Naive thymus-derived CD4-positive, alpha-beta T cell (primary cell): Measurements from ENCODE around the gene IFNL3. TPM values are rescaled to one million over a fixed set of nuclear protein-coding genes. Genes with fewer than 3 reads are reported as not detected.

Source experiments
- ATAC-seq: fragments of 150-1000 bp; cut with Tn5 transposase; 2 replicates; pipeline ENCODE4 v1.10.0; 2021; ENCODE audit warnings: mild to moderate bottlenecking, moderate library complexity
- CTCF ChIA-PET: fragments of 350-600 bp; sonication (Branson Sonifier 250); formaldehyde crosslinking; loops from one replicate; lab custom pipeline; 2021; ENCODE audit warnings: antibody characterized with exemption; lab: Charles Lee
- POLR2A ChIA-PET: fragments of 350-600 bp; sonication (Branson Sonifier 250); formaldehyde crosslinking; loops from one replicate; lab custom pipeline; 2021; ENCODE audit warnings: antibody characterized with exemption, inconsistent platforms; lab: Charles Lee
- DNase-seq, 9 donors: peaks; one replicate each; pipeline versions ENCODE4 v3.0.0 to v3.0.0-alpha.2; 2020 to 2022; ENCODE audit warnings: mixed read lengths in 1 of 9
- H3K27ac ChIP-seq: one replicate; pipeline ENCODE4 v1.7.0; 2013; ENCODE audit warnings: mild to moderate bottlenecking, low read depth, low read length, moderate library complexity
- H3K27me3 ChIP-seq, 2 donors: one replicate each; pipeline ENCODE4 v1.7.0; 2013; ENCODE audit warnings: low read length in 2 of 2, mild to moderate bottlenecking in 2 of 2, moderate library complexity in 2 of 2; ENCODE audit not compliant: control insufficient read depth in 2 of 2, insufficient read depth in 2 of 2
- H3K36me3 ChIP-seq, 3 experiments: 1 replicate in 2 of 3; 2 replicates in 1 of 3; pipeline ENCODE4 v1.7.0; 2013; ENCODE audit warnings: low read length in 3 of 3, mild to moderate bottlenecking in 3 of 3, moderate library complexity in 1 of 3; ENCODE audit not compliant: insufficient read depth in 3 of 3, control insufficient read depth in 2 of 3
- H3K4me1 ChIP-seq, 2 donors: one replicate each; pipeline ENCODE4 v1.7.0; 2013; ENCODE audit warnings: low read length in 2 of 2, mild to moderate bottlenecking in 2 of 2, moderate library complexity in 1 of 2; ENCODE audit not compliant: control insufficient read depth in 2 of 2, insufficient read depth in 2 of 2
- H3K4me3 ChIP-seq: 2 replicates; pipeline ENCODE4 v1.7.0; 2013; ENCODE audit warnings: mild to moderate bottlenecking, low read length
- H3K9me3 ChIP-seq, 3 experiments: 1 replicate in 2 of 3; 2 replicates in 1 of 3; pipeline ENCODE4 v1.7.0; 2013; ENCODE audit warnings: low read length in 3 of 3; ENCODE audit not compliant: control insufficient read depth in 2 of 3
- H3K27ac Mint-ChIP-seq, 9 donors: one replicate each; pipeline ENCODE4 v1.8.0; 2020 to 2022; ENCODE audit warnings: mixed read lengths in 9 of 9, mild to moderate bottlenecking in 8 of 9, moderate library complexity in 5 of 9, inconsistent platforms in 2 of 9
- H3K27me3 Mint-ChIP-seq, 5 donors: one replicate each; pipeline ENCODE4 v1.8.0; 2021 to 2022; ENCODE audit warnings: mixed read lengths in 5 of 5, mild to moderate bottlenecking in 1 of 5
- H3K36me3 Mint-ChIP-seq, 5 donors: one replicate each; pipeline ENCODE4 v1.8.0; 2020 to 2022; ENCODE audit warnings: mixed read lengths in 5 of 5, mild to moderate bottlenecking in 3 of 5, inconsistent platforms in 1 of 5
- H3K4me1 Mint-ChIP-seq, 7 donors: one replicate each; pipeline ENCODE4 v1.8.0; 2020 to 2022; ENCODE audit warnings: mixed read lengths in 7 of 7, mild to moderate bottlenecking in 3 of 7, inconsistent platforms in 1 of 7
- H3K4me3 Mint-ChIP-seq, 10 donors: one replicate each; pipeline ENCODE4 v1.8.0; 2020 to 2022; ENCODE audit warnings: mild to moderate bottlenecking in 10 of 10, mixed read lengths in 10 of 10, moderate library complexity in 6 of 10, inconsistent platforms in 2 of 10
- H3K9me3 Mint-ChIP-seq, 11 donors: one replicate each; pipeline ENCODE4 v1.8.0; 2020 to 2022; ENCODE audit warnings: mixed read lengths in 11 of 11, mild to moderate bottlenecking in 4 of 11, inconsistent platforms in 1 of 11, moderate library complexity in 1 of 11
- intact Hi-C, 2 donors: fragments of 100-400 bp; cut with micrococcal nuclease; formaldehyde crosslinking; loops; one replicate each; pipeline ENCODE4 v1.15.1; 2023
- polyA plus RNA-seq, 2 donors: library from polyadenylated mRNA; unstranded; fragments of 300-500 nt; fragmentation: Illumina TruSeq; gene quantifications; one replicate each; pipeline ENCODE4 v1.2.3, GENCODE V29; 2021
- total RNA-seq, 6 experiments: library from RNA in 5 of 6; stranded (reverse) in 5 of 6; gene quantifications; 1 replicate in 5 of 6; 2 replicates in 1 of 6; pipeline ENCODE4 v1.2.3 and lab custom pipeline; 2021 to 2026

The IFNL3 gene
- total and polyA plus RNA-seq, 7 experiments from 2014 or later = not detected

- CTCF ChIA-PET = no interaction called here
- DNase-seq (no peak), ATAC-seq (no peak)
- Histone ChIP-seq H3K36me3 (no peaks in the 10 kb centered on the region), H3K27ac (no peak overlapping the region), H3K9me3 (no peaks in the 10 kb centered on the region), H3K27me3 (no peaks in the 10 kb centered on the region), H3K4me1 (no peaks in the 10 kb centered on the region), H3K4me3 (no peak overlapping the region)
- intact Hi-C loops = no loop called here
- peaks cover 2 to 22% (median 9%) of the 10 kb centered on the region in 7 donors for H3K4me1 Mint-ChIP-seq
- no peak overlapping the region for H3K4me3 Mint-ChIP-seq
- peaks cover 0 to 2% (median 0%) of the 10 kb centered on the region in 11 donors for H3K9me3 Mint-ChIP-seq
- POLR2A ChIA-PET = no interaction called here
- H3K27ac Mint-ChIP-seq = peak overlapping the region in 2 of 9 donors; percentile 15 to 62
- H3K36me3 Mint-ChIP-seq = no peaks in the 10 kb centered on the region
- peaks cover 4 to 28% (median 10%) of the 10 kb centered on the region in 5 donors for H3K27me3 Mint-ChIP-seq
These were observed 8.8 kb upstream of the IFNL3 start for GRCh38 chr19:39253374-39254149.

DNA sequence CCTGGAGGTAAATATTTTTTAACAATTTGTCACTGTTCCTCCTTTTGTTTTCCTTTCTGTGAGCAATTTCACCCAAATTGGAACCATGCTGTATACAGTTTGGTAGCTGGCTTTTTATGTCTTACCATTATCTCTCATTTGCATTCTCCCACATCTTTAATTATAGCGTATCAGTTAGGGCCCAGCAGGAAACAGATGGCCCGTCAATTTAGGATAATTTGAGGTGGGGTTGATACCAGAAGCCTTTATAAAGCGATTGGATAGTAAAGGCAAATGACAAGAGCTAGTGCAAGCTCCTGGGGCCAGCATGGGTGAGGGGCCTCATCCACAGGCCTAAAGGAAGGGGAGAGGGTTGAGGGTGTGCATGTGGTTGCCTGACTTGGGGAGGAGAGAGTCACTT lies 7.7 kb upstream of the IFNL3 start:
- Histone ChIP-seq H3K4me3 (no peak overlapping the region), H3K27ac (no peak overlapping the region), H3K27me3 (no peaks in the 10 kb centered on the region), H3K4me1 (no peaks in the 10 kb centered on the region), H3K9me3 (no peaks in the 10 kb centered on the region), H3K36me3 (no peaks in the 10 kb centered on the region)
- POLR2A ChIA-PET = no interaction called here
- intact Hi-C loops = no loop called here
- Mint-ChIP-seq H3K4me1 (peaks cover 2 to 22% (median 9%) of the 10 kb centered on the region in 7 donors), H3K27ac (peak overlapping the region in 3 of 9 donors; percentile 2 to 79 (median 47)), H3K9me3 (peaks cover 0 to 2% (median 0%) of the 10 kb centered on the region in 11 donors), H3K4me3 (no peak overlapping the region), H3K27me3 (peaks cover 4 to 31% (median 10%) of the 10 kb centered on the region in 5 donors), H3K36me3 (no peaks in the 10 kb centered on the region)
- CTCF ChIA-PET = no interaction called here
- DNase-seq (no peak), ATAC-seq (no peak)

DNA sequence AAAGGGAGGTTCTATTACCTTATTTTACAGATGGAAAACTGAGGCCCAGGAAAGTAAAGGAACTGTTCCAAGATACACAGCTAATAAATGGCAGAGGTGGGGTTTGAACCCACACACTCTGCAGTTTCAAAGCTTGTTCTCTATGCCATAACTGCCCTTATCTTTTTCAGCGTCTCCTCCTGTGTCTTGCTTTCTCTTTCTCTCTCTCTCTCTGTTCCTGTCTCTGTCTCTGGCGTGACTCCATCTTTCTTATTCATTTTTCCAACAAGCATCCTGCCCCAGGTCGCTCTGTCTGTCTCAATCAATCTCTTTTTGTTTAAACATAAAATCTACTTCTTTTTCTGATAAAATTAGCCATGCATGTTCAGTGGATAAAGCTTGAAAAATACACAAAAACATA lies 7.0 kb upstream of the IFNL3 start:
- no peak for ATAC-seq
- ChIA-PET POLR2A (no interaction called here), CTCF (no interaction called here)
- Histone ChIP-seq H3K27me3 (no peaks in the 10 kb centered on the region), H3K4me3 (no peak overlapping the region), H3K4me1 (no peaks in the 10 kb centered on the region), H3K9me3 (no peaks in the 10 kb centered on the region), H3K27ac (no peak overlapping the region), H3K36me3 (no peaks in the 10 kb centered on the region)
- no peak for DNase-seq
- no peaks in the 10 kb centered on the region for H3K36me3 Mint-ChIP-seq
- intact Hi-C loops = no loop called here
- H3K4me3 Mint-ChIP-seq = peak overlapping the region in 1 of 10 donors; percentile 15
- H3K4me1 Mint-ChIP-seq = peaks cover 2 to 22% (median 11%) of the 10 kb centered on the region in 7 donors
- H3K9me3 Mint-ChIP-seq = peaks cover 0 to 2% (median 0%) of the 10 kb centered on the region in 11 donors
- H3K27me3 Mint-ChIP-seq = peaks cover 4 to 35% (median 8%) of the 10 kb centered on the region in 5 donors
- H3K27ac Mint-ChIP-seq = peak overlapping the region in 2 of 9 donors; percentile 2 to 47

- Mint-ChIP-seq H3K36me3 (no peaks in the 10 kb centered on the region), H3K27me3 (peaks cover 4 to 32% (median 6%) of the 10 kb centered on the region in 5 donors), H3K4me1 (peaks cover 2 to 22% (median 11%) of the 10 kb centered on the region in 7 donors), H3K4me3 (no peak overlapping the region), H3K9me3 (peaks cover 0 to 2% (median 0%) of the 10 kb centered on the region in 11 donors), H3K27ac (no peak overlapping the region)
- CTCF ChIA-PET = no interaction called here
- DNase-seq (no peak), ATAC-seq (no peak)
- Histone ChIP-seq H3K27me3 (no peaks in the 10 kb centered on the region), H3K9me3 (no peaks in the 10 kb centered on the region), H3K4me3 (no peak overlapping the region), H3K4me1 (no peaks in the 10 kb centered on the region), H3K27ac (no peak overlapping the region), H3K36me3 (no peaks in the 10 kb centered on the region)
- POLR2A ChIA-PET = no interaction called here
- intact Hi-C loops = no loop called here
These were observed 6.3 kb upstream of the IFNL3 start for GRCh38 chr19:39251081-39251480.

DNA sequence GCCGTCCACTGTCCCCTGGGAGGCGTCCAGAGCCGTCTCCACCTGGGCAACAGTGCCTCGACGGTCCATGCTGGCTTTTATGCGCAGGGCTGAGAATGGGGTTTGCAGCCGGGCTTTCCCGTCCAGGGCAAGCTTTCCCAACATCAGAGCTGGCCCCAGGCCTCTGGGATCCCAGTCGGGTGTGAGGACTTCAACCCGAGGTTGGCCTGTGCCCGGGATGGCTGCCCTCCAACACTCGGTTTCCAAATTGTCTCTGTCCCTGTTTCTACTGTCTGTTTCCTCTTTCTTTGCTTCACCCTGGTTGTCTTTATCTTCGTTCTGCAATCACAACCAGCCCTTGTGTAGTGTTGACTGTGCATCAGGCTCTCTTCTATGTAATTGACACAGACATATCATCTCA lies 4.0 kb upstream of the IFNL3 start, which contains the start of gene IFNL4:
IFNL4 (minus strand) TSS at position 51 of the 400 bp plus-strand sequence.
- DNase-seq (no peak), ATAC-seq (no peak)
- no peaks in the 10 kb centered on the region for H3K27me3 ChIP-seq
- H3K9me3 ChIP-seq = no peaks in the 10 kb centered on the region
- Mint-ChIP-seq H3K4me3 (peak within 1 kb of the TSS in 4 of 10 donors; percentile 14 to 25 (median 22)), H3K27ac (no peak within 1 kb of the TSS), H3K4me1 (peaks cover 2 to 22% (median 11%) of the 10 kb centered on the region in 7 donors), H3K9me3 (no peaks in the 10 kb centered on the region), H3K27me3 (peaks cover 4 to 30% (median 6%) of the 10 kb centered on the region in 5 donors), H3K36me3 (no peaks in the 10 kb centered on the region)
- no peak within 1 kb of the TSS for H3K4me3 ChIP-seq
- POLR2A ChIA-PET = interaction anchor here (0.7 kb wide), 1 partner anchor 130 kb away, joined by 3 read pairs; no protein-coding TSS in a partner anchor
- no peak within 1 kb of the TSS for H3K27ac ChIP-seq
- CTCF ChIA-PET = no interaction called here
- no peaks in the 10 kb centered on the region for H3K36me3 ChIP-seq
- intact Hi-C loops = no loop called here
- no peaks in the 10 kb centered on the region for H3K4me1 ChIP-seq

GRCh38 chr19:39247701-39248664 lies 3.2 kb upstream of the IFNL3 start:
- Mint-ChIP-seq H3K27me3 (peaks cover 4 to 30% (median 6%) of the 10 kb centered on the region in 5 donors), H3K9me3 (no peaks in the 10 kb centered on the region), H3K36me3 (no peaks in the 10 kb centered on the region), H3K4me3 (no peak overlapping the region), H3K4me1 (peaks cover 2 to 17% (median 11%) of the 10 kb centered on the region in 7 donors), H3K27ac (no peak overlapping the region)
- Histone ChIP-seq H3K27ac (no peak overlapping the region), H3K4me3 (no peak overlapping the region), H3K27me3 (no peaks in the 10 kb centered on the region), H3K9me3 (no peaks in the 10 kb centered on the region), H3K4me1 (no peaks in the 10 kb centered on the region), H3K36me3 (no peaks in the 10 kb centered on the region)
- DNase-seq (peak in 1 of 9 donors; percentile 11), ATAC-seq (peak; percentile 46)
- ChIA-PET CTCF (no interaction called here), POLR2A (no interaction called here)
- intact Hi-C loops = no loop called here
